Fibroblast of skin of abdomen (primary cell): Measurements from ENCODE around the gene TPCN1.

ENCODE experiments used
- DNase-seq: peaks from one replicate; pipeline ENCODE4 v3.0.0-alpha.2; 2013

TPCN1 gene

DNA sequence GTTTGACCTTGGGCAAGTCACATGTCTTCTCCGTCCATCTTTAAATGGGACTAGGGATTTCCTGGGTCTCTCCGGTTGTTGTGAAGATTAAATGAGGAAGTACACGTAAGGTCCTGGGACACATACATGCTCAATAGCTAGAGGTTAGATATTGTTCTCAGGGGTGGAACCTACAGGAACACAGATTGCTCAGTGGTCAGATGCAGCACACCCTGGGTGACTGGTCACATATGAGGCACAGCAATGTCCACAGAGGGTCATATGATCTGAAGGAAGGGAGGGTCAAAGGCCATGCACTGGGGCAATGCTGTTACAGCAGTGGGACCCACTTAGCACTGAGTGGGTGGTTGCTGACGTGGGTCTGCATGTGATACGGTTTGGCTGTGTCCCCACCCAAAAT is 125.1 kb downstream of the TPCN1 start:
- no peak for DNase-seq

GRCh38 chr12:113347107-113347506 is 125.8 kb downstream of the TPCN1 start:
- DNase-seq, result no peak

DNA sequence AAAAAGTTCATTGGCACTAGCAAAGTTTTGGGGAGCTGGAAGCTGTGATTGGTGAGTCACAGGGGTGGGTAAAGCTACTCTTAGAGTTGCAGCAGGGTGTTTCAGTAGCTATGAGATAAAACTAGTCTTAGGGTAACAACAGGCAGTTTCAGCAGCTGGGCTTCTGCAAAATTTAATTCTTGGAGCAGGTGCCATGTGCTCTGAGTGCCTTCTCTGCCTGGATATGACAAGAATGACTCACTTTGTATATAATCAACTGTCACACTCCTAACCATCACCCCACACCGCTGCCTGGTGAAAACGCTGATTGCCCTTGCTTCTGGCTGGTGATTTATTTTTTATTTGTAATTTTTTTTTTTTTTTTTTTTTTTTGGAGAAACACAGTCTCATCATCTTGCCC is 126.6 kb downstream of the TPCN1 start:
- no peak for DNase-seq
